NB4 (cell line): ENCODE data around the gene CALD1.

Experiments
- POLR2A ChIP-seq: IDR thresholded peaks from 2 replicates; pipeline ENCODE4 v1.6.1; 2011; ENCODE audit warnings: mild to moderate bottlenecking; ENCODE audit not compliant: insufficient read length; ENCODE audit errors: extremely low read depth
- TF ChIP-seq, protein P1 (sequence below): IDR thresholded peaks from one replicate; pipeline ENCODE4 v1.5.1; 2012; ENCODE audit warnings: low read depth, low read length

DNA sequence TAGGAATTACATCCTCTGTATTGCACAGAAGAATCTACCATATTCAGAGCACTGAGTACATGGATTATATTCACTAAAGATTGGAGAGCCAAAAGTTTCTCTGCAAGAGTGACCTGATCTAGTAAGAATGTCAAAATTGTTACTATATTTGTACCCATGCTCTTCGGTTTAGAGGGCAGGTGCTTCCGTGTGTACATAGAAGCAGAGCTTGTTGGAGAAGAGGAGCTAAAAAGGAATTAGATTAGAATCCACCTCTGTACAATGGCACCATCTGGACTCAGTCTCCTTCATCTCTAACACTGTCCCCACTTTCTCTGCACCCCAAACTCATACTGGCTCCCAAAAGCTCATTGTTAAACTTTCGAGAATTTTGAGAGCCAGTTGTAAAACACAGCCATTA lies 8.3 kb downstream of the CALD1 start:
- TF ChIP-seq, protein P1, sequence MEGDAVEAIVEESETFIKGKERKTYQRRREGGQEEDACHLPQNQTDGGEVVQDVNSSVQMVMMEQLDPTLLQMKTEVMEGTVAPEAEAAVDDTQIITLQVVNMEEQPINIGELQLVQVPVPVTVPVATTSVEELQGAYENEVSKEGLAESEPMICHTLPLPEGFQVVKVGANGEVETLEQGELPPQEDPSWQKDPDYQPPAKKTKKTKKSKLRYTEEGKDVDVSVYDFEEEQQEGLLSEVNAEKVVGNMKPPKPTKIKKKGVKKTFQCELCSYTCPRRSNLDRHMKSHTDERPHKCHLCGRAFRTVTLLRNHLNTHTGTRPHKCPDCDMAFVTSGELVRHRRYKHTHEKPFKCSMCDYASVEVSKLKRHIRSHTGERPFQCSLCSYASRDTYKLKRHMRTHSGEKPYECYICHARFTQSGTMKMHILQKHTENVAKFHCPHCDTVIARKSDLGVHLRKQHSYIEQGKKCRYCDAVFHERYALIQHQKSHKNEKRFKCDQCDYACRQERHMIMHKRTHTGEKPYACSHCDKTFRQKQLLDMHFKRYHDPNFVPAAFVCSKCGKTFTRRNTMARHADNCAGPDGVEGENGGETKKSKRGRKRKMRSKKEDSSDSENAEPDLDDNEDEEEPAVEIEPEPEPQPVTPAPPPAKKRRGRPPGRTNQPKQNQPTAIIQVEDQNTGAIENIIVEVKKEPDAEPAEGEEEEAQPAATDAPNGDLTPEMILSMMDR: no peak
- TF ChIP-seq POLR2A: no peak
